HT-29 (cell line): ENCODE measurements around the gene ZNF253. TPM values are rescaled to one million over a fixed set of nuclear protein-coding genes. Genes with fewer than 3 reads are reported as not detected.
"Not testable (repeated sequence)": the region's sequence is repeated elsewhere in the genome, so short reads cannot be mapped to it uniquely, and the experiment has no call there.

Experiments used
- DNase-seq: peaks from one replicate; pipeline ENCODE4 v3.0.0-alpha.2; 2015; ENCODE audit warnings: low spot score
- total RNA-seq: library from RNA; depleted of rRNA; stranded (reverse); fragments of >200 nt; shearing (Covaris generic); gene quantifications from 2 replicates; pipeline ENCODE4 v1.2.3, GENCODE V29; 2014; rRNA removed

ZNF253 gene
- total RNA-seq, 1 experiment from 2014 or later, result 0.05 TPM

GRCh38 chr19:19892055-19892941 is 26.6 kb downstream of the ZNF253 start:
- DNase-seq, result not testable (repeated sequence)

- no peak for DNase-seq
These were observed 34.6 kb downstream of the ZNF253 start for GRCh38 chr19:19900139-19900728.

- peak; percentile 2 for DNase-seq
These were observed 35.2 kb downstream of the ZNF253 start, which contains the start of gene ZNF93 for GRCh38 chr19:19900729-19901444. Gene ZNF93, plus strand, starts transcription at chr19:19900946. Its CDS starts 143 bp downstream, at chr19:19901089.

GRCh38 chr19:19907551-19907950 is 41.9 kb downstream of the ZNF253 start:
- not testable (repeated sequence) for DNase-seq

GRCh38 chr19:19909654-19910053 is 44.0 kb downstream of the ZNF253 start:
- no peak for DNase-seq

GRCh38 chr19:19911150-19911549 is 45.5 kb downstream of the ZNF253 start:
- DNase-seq, result no peak

- no peak for DNase-seq
These were observed 48.9 kb downstream of the ZNF253 start for GRCh38 chr19:19914596-19914995.

- peak; percentile 31 for DNase-seq
These were observed 64.7 kb downstream of the ZNF253 start for GRCh38 chr19:19930417-19930816.

- DNase-seq, result not testable (repeated sequence)
These were observed 68.0 kb downstream of the ZNF253 start for GRCh38 chr19:19933432-19934314.

GRCh38 chr19:19937403-19937802 is 71.7 kb downstream of the ZNF253 start:
- DNase-seq, result no peak

GRCh38 chr19:19938449-19938848 is 72.8 kb downstream of the ZNF253 start:
- DNase-seq, result no peak

GRCh38 chr19:19943848-19944582 is 78.3 kb downstream of the ZNF253 start:
- no peak for DNase-seq

Other genes with a start within 250 kb of the ZNF253 start
- 2.5 and 3.3 TPM in 2 replicates for gene PBX4, start 247.2 kb upstream of the ZNF253 start, total RNA-seq
- 14.1 and 16.2 TPM in 2 replicates for gene LPAR2, start 237.7 kb upstream of the ZNF253 start, total RNA-seq
- gene GMIP, start 222.2 kb upstream of the ZNF253 start, total RNA-seq, result 15.9 and 19.3 TPM in 2 replicates
- 38.8 and 42.0 TPM in 2 replicates for gene ATP13A1, start 202.2 kb upstream of the ZNF253 start, total RNA-seq
- gene ZNF101, start 197.0 kb upstream of the ZNF253 start, total RNA-seq, result 2.0 and 4.6 TPM in 2 replicates
- 0.26 and 0.38 TPM in 2 replicates for gene ZNF14, start 132.8 kb upstream of the ZNF253 start, total RNA-seq
- gene ZNF506, start 44.1 kb upstream of the ZNF253 start, total RNA-seq, result 1.8 and 2.3 TPM in 2 replicates
- 0.03 TPM in 1 of 2 replicates, not detected in the other for gene ZNF93, start 35.1 kb downstream of the ZNF253 start, total RNA-seq
- not detected in 2 replicates for gene ZNF682, start 173.6 kb downstream of the ZNF253 start, total RNA-seq
- not detected in 2 replicates for gene ZNF90, start 212.1 kb downstream of the ZNF253 start, total RNA-seq